LNCAP (cell line): ENCODE data around the gene GAB2.

ENCODE experiments used
- CTCF ChIP-seq: fragments of 450-650 bp; IDR thresholded peaks from 2 replicates; pipeline ENCODE4 v1.5.1; 2017; ENCODE audit warnings: mild to moderate bottlenecking

GAB2 gene

GRCh38 chr11:78311702-78312371 lies 105.8 kb downstream of the GAB2 start:
- no peak for TF ChIP-seq CTCF

- no peak for TF ChIP-seq CTCF
These were observed 107.1 kb downstream of the GAB2 start for GRCh38 chr11:78310500-78310909.

- TF ChIP-seq CTCF = no peak
These were observed 113.4 kb downstream of the GAB2 start for GRCh38 chr11:78304201-78304600.

- TF ChIP-seq CTCF = no peak
These were observed 117.3 kb downstream of the GAB2 start for GRCh38 chr11:78300108-78300839.

GRCh38 chr11:78299000-78299710 lies 118.5 kb downstream of the GAB2 start:
- no peak for TF ChIP-seq CTCF

GRCh38 chr11:78298291-78298771 lies 119.3 kb downstream of the GAB2 start:
- TF ChIP-seq CTCF = no peak

- TF ChIP-seq CTCF = no peak
These were observed 121.4 kb downstream of the GAB2 start for GRCh38 chr11:78295991-78296930.
